IPS-NIHi11 (cell line): ENCODE measurements around the gene EIF1B.
A peak's percentile ranks its signal among the peaks of the same experiment; 100 is the strongest.
"Not testable (repeated sequence)": the region's sequence is repeated elsewhere in the genome, so short reads cannot be mapped to it uniquely, and the experiment has no call there.

Experiments used
- DNase-seq: peaks from one replicate; pipeline ENCODE4 v3.0.0; 2012; ENCODE audit warnings: mixed read lengths, low spot score

The EIF1B gene

GRCh38 chr3:40309418-40309924 is at the start of gene EIF1B:
Gene EIF1B, plus strand, starts transcription at chr3:40309707. Its CDS starts 235 bp downstream, at chr3:40309942.
- peak; percentile 95 for DNase-seq

GRCh38 chr3:40262331-40262730 is 47.2 kb upstream of the EIF1B start:
- DNase-seq, result no peak

GRCh38 chr3:40264451-40264850 is 45.1 kb upstream of the EIF1B start:
- DNase-seq, result no peak

GRCh38 chr3:40265181-40265580 is 44.3 kb upstream of the EIF1B start:
- DNase-seq, result no peak

GRCh38 chr3:40267937-40268724 is 41.4 kb upstream of the EIF1B start:
- DNase-seq, result no peak

- DNase-seq, result no peak
These were observed 40.5 kb upstream of the EIF1B start for GRCh38 chr3:40268802-40269524.

GRCh38 chr3:40278791-40279190 is 30.7 kb upstream of the EIF1B start:
- no peak for DNase-seq

- DNase-seq, result no peak
These were observed 27.5 kb upstream of the EIF1B start for GRCh38 chr3:40281995-40282394.

GRCh38 chr3:40283057-40283456 is 26.4 kb upstream of the EIF1B start:
- DNase-seq, result not testable (repeated sequence)

- DNase-seq, result no peak
These were observed 22.3 kb upstream of the EIF1B start for GRCh38 chr3:40287248-40287647.

GRCh38 chr3:40290396-40290795 is 19.1 kb upstream of the EIF1B start:
- no peak for DNase-seq

GRCh38 chr3:40291471-40291870 is 18.0 kb upstream of the EIF1B start:
- no peak for DNase-seq

GRCh38 chr3:40292637-40293349 is 16.7 kb upstream of the EIF1B start:
- DNase-seq, result peak; percentile 77

GRCh38 chr3:40294434-40294833 is 15.1 kb upstream of the EIF1B start:
- DNase-seq, result no peak

GRCh38 chr3:40298075-40298474 is 11.4 kb upstream of the EIF1B start:
- no peak for DNase-seq

GRCh38 chr3:40299130-40299720 is 10.3 kb upstream of the EIF1B start:
- no peak for DNase-seq

- DNase-seq, result no peak
These were observed 9.7 kb upstream of the EIF1B start for GRCh38 chr3:40299721-40300335.

- DNase-seq, result no peak
These were observed 6.7 kb upstream of the EIF1B start for GRCh38 chr3:40302784-40303183.

- DNase-seq, result no peak
These were observed 5.2 kb upstream of the EIF1B start for GRCh38 chr3:40304352-40304751.

GRCh38 chr3:40306336-40306735 is 3.2 kb upstream of the EIF1B start:
- no peak for DNase-seq

- no peak for DNase-seq
These were observed 2.3 kb upstream of the EIF1B start for GRCh38 chr3:40307176-40307575.
